Mucosa of stomach (tissue), 1 donor: ENCODE results near the gene LONP1.
"Not testable (repeated sequence)": the region's sequence is repeated elsewhere in the genome, so short reads cannot be mapped to it uniquely, and the experiment has no call there.

Experiments used
- H3K27me3 ChIP-seq: one replicate; pipeline ENCODE4 v1.7.0; 2013; ENCODE audit warnings: mild to moderate bottlenecking, low read length; ENCODE audit not compliant: control insufficient read depth, insufficient read depth
- H3K36me3 ChIP-seq: one replicate; pipeline ENCODE4 v1.7.0; 2013; ENCODE audit warnings: low read length; ENCODE audit not compliant: control insufficient read depth, insufficient read depth
- H3K4me1 ChIP-seq: one replicate; pipeline ENCODE4 v1.7.0; 2013; ENCODE audit warnings: mild to moderate bottlenecking, low read length; ENCODE audit not compliant: control insufficient read depth, insufficient read depth
- H3K4me3 ChIP-seq: one replicate; pipeline ENCODE4 v1.7.0; 2013; ENCODE audit warnings: low read length
- H3K9ac ChIP-seq: one replicate; pipeline ENCODE4 v1.7.0; 2013; ENCODE audit warnings: mild to moderate bottlenecking, low read length, moderate library complexity
- H3K9me3 ChIP-seq: one replicate; pipeline ENCODE4 v1.7.0; 2013; ENCODE audit warnings: mild to moderate bottlenecking, low read length, moderate library complexity; ENCODE audit not compliant: control insufficient read depth
- donor health status: Pancreatic carcinoma.

LONP1 gene

GRCh38 chr19:5694956-5695648 lies 24.8 kb downstream of the LONP1 start:
- H3K4me1 ChIP-seq: peaks cover 23% of the 10 kb centered on the region
- H3K9ac ChIP-seq: no peak overlapping the region
- H3K4me3 ChIP-seq: no peak overlapping the region
- peaks cover 20% of the 10 kb centered on the region for H3K36me3 ChIP-seq
- H3K27me3 ChIP-seq: no peaks in the 10 kb centered on the region
- H3K9me3 ChIP-seq: no peaks in the 10 kb centered on the region

- H3K36me3 ChIP-seq: peaks cover 20% of the 10 kb centered on the region
- H3K27me3 ChIP-seq: no peaks in the 10 kb centered on the region
- no peak overlapping the region for H3K9ac ChIP-seq
- no peaks in the 10 kb centered on the region for H3K9me3 ChIP-seq
- H3K4me3 ChIP-seq: no peak overlapping the region
- peaks cover 23% of the 10 kb centered on the region for H3K4me1 ChIP-seq
These were observed 25.6 kb downstream of the LONP1 start for GRCh38 chr19:5694167-5694955.

GRCh38 chr19:5693195-5694166 lies 26.5 kb downstream of the LONP1 start:
- Histone ChIP-seq H3K36me3 (peaks cover 20% of the 10 kb centered on the region), H3K4me3 (no peak overlapping the region), H3K9me3 (no peaks in the 10 kb centered on the region)

GRCh38 chr19:5692723-5693194 lies 27.2 kb downstream of the LONP1 start:
- Histone ChIP-seq H3K4me1 (peaks cover 23% of the 10 kb centered on the region), H3K4me3 (no peak overlapping the region), H3K9me3 (no peaks in the 10 kb centered on the region), H3K36me3 (peaks cover 20% of the 10 kb centered on the region), H3K27me3 (no peaks in the 10 kb centered on the region), H3K9ac (no peak overlapping the region)

More at GRCh38 chr19:5693195-5694166, 26.5 kb downstream of the LONP1 start:
- H3K27me3 ChIP-seq: no peaks in the 10 kb centered on the region
- H3K9ac ChIP-seq: no peak overlapping the region
- peaks cover 23% of the 10 kb centered on the region for H3K4me1 ChIP-seq

- Histone ChIP-seq H3K9ac (no peak overlapping the region), H3K9me3 (no peaks in the 10 kb centered on the region), H3K36me3 (peaks cover 20% of the 10 kb centered on the region), H3K27me3 (no peaks in the 10 kb centered on the region), H3K4me3 (no peak overlapping the region), H3K4me1 (peaks cover 23% of the 10 kb centered on the region)
These were observed 27.9 kb downstream of the LONP1 start for GRCh38 chr19:5691822-5692722.

GRCh38 chr19:5690955-5691821 lies 28.8 kb downstream of the LONP1 start:
- no peaks in the 10 kb centered on the region for H3K9me3 ChIP-seq
- H3K4me1 ChIP-seq: peaks cover 27% of the 10 kb centered on the region
- peaks cover 16% of the 10 kb centered on the region for H3K36me3 ChIP-seq
- no peaks in the 10 kb centered on the region for H3K27me3 ChIP-seq
- H3K9ac ChIP-seq: peak overlapping the region; percentile 97
- peak overlapping the region; percentile 94 for H3K4me3 ChIP-seq

GRCh38 chr19:5690125-5690954 lies 29.6 kb downstream of the LONP1 start, which contains the start of gene RPL36:
TSS of gene RPL36 (plus strand) at chr19:5690295. CDS start at chr19:5690508, 213 bp downstream.
- H3K9ac ChIP-seq: peak within 1 kb of the TSS; percentile 97
- H3K9me3 ChIP-seq: no peaks in the 10 kb centered on the region
- no peaks in the 10 kb centered on the region for H3K27me3 ChIP-seq
- peaks cover 12% of the 10 kb centered on the region for H3K36me3 ChIP-seq
- peaks cover 29% of the 10 kb centered on the region for H3K4me1 ChIP-seq
- H3K4me3 ChIP-seq: peak within 1 kb of the TSS; percentile 94

- not testable (repeated sequence) for H3K27me3 ChIP-seq, H3K9ac ChIP-seq, H3K4me3 ChIP-seq, H3K36me3 ChIP-seq, H3K9me3 ChIP-seq
- peaks cover 29% of the 10 kb centered on the region for H3K4me1 ChIP-seq
These were observed 31.6 kb downstream of the LONP1 start for GRCh38 chr19:5688262-5688881.

GRCh38 chr19:5687360-5688198 lies 32.4 kb downstream of the LONP1 start:
- Histone ChIP-seq H3K9me3 (no peaks in the 10 kb centered on the region), H3K9ac (no peak overlapping the region), H3K36me3 (peaks cover 7% of the 10 kb centered on the region), H3K4me1 (peaks cover 26% of the 10 kb centered on the region), H3K27me3 (no peaks in the 10 kb centered on the region), H3K4me3 (peak overlapping the region; percentile 14)
